Vagina (tissue), 2 donors: ENCODE results near the gene INHBC. TPM values are rescaled to one million over a fixed set of nuclear protein-coding genes. Genes with fewer than 3 reads are reported as not detected.

Experiments used
- DNase-seq, 2 donors: peaks; one replicate each; pipeline ENCODE4 v3.0.0-alpha.2; 2017; ENCODE audit errors: extremely low spot score in 2 of 2
- H3K27ac ChIP-seq: fragments of 200-600 bp; sonication (generic); one replicate; pipeline ENCODE4 v1.5.1; 2019
- H3K27me3 ChIP-seq: fragments of 200-600 bp; sonication (generic); one replicate; pipeline ENCODE4 v1.5.1; 2019
- H3K36me3 ChIP-seq, 2 donors: fragments of 200-600 bp; sonication (generic); one replicate each; pipeline ENCODE4 v1.5.1; 2017 to 2019
- H3K4me1 ChIP-seq: fragments of 200-600 bp; sonication (generic); one replicate; pipeline ENCODE4 v1.5.1; 2019
- H3K4me3 ChIP-seq, 2 donors: fragments of 200-600 bp; sonication (generic); 1 replicate in 1 of 2; 2 replicates in 1 of 2; pipeline ENCODE4 v1.5.1; 2016 to 2019
- H3K9me3 ChIP-seq: fragments of 200-600 bp; sonication (generic); one replicate; pipeline ENCODE4 v1.5.1; 2019
- CTCF ChIP-seq, 3 experiments: fragments of 450-650 bp in 2 of 3; fragments of 200-600 bp in 1 of 3; sonication (generic) in 1 of 3; IDR thresholded peaks; one replicate each; pipeline ENCODE4 v1.5.1; 2017 to 2019; ENCODE audit warnings: antibody characterized with exemption in 3 of 3, mild to moderate bottlenecking in 2 of 3, moderate library complexity in 2 of 3
- POLR2A ChIP-seq, 2 donors: fragments of 450-650 bp; IDR thresholded peaks; one replicate each; pipeline ENCODE4 v1.6.1; 2017; ENCODE audit warnings: antibody characterized with exemption in 2 of 2, mild to moderate bottlenecking in 2 of 2, moderate library complexity in 2 of 2
- POLR2AphosphoS5 ChIP-seq, 2 donors: sonication (generic); formaldehyde crosslinking; IDR thresholded peaks; one replicate each; pipeline ENCODE4 v1.9.0; 2017; ENCODE audit warnings: antibody characterized with exemption in 2 of 2, mild to moderate bottlenecking in 2 of 2, low read depth in 1 of 2; ENCODE audit not compliant: insufficient read depth in 1 of 2
- intact Hi-C: fragments of 100-400 bp; cut with DNase I; formaldehyde crosslinking; loops from one replicate; pipeline ENCODE4 v1.15.1; 2023
- small RNA-seq: library from RNA; depleted of rRNA; stranded (forward); fragments of <200 nt; gene quantifications from one replicate; pipeline ENCODE3, GENCODE V24; 2016
- total RNA-seq: library from RNA; depleted of rRNA; stranded (reverse); fragments of >200 nt; gene quantifications from one replicate; pipeline ENCODE4 v1.2.3, GENCODE V29; 2016

Gene INHBC
- total RNA-seq, 1 donor from 2014 or later = not detected

GRCh38 chr12:57497223-57498131, 62.9 kb downstream of the INHBC start:
- intact Hi-C loops = no loop called here
- no peak for DNase-seq
- Histone ChIP-seq H3K36me3 (peaks cover 0 to 63% of the 10 kb centered on the region in 2 donors), H3K27me3 (no peaks in the 10 kb centered on the region), H3K4me1 (no peaks in the 10 kb centered on the region), H3K27ac (no peak overlapping the region), H3K4me3 (no peak overlapping the region), H3K9me3 (no peaks in the 10 kb centered on the region)
- TF ChIP-seq POLR2AphosphoS5 (IDR thresholded peaks at IDR 0.05; ENCODE audit: insufficient read depth in 1 of 2, low read depth in 1 of 2) (no peak), POLR2A (IDR thresholded peaks at IDR 0.05) (no peak), CTCF (IDR thresholded peaks at IDR 0.05) (no peak)

- no peak for DNase-seq
- H3K4me3 ChIP-seq = no peak overlapping the region
- H3K36me3 ChIP-seq = peaks cover 0 to 67% of the 10 kb centered on the region in 2 donors
- H3K27ac ChIP-seq = no peak overlapping the region
- H3K9me3 ChIP-seq = no peaks in the 10 kb centered on the region
- intact Hi-C loops = no loop called here
- TF ChIP-seq POLR2AphosphoS5 (IDR thresholded peaks at IDR 0.05; ENCODE audit: insufficient read depth in 1 of 2, low read depth in 1 of 2) (no peak), CTCF (IDR thresholded peaks at IDR 0.05) (no peak), POLR2A (IDR thresholded peaks at IDR 0.05) (no peak)
- H3K4me1 ChIP-seq = no peaks in the 10 kb centered on the region
- H3K27me3 ChIP-seq = no peaks in the 10 kb centered on the region
Measured at GRCh38 chr12:57498132-57498502, 63.5 kb downstream of the INHBC start.

- intact Hi-C loops = no loop called here
- TF ChIP-seq POLR2AphosphoS5 (IDR thresholded peaks at IDR 0.05; ENCODE audit: insufficient read depth in 1 of 2, low read depth in 1 of 2) (no peak), POLR2A (IDR thresholded peaks at IDR 0.05) (no peak), CTCF (IDR thresholded peaks at IDR 0.05) (no peak)
- H3K27ac ChIP-seq = no peak overlapping the region
- DNase-seq = no peak
- peaks cover 0 to 71% of the 10 kb centered on the region in 2 donors for H3K36me3 ChIP-seq
- H3K4me1 ChIP-seq = no peaks in the 10 kb centered on the region
- H3K9me3 ChIP-seq = no peaks in the 10 kb centered on the region
- no peaks in the 10 kb centered on the region for H3K27me3 ChIP-seq
- H3K4me3 ChIP-seq = no peak overlapping the region
Measured at GRCh38 chr12:57498571-57498970, 64.0 kb downstream of the INHBC start.

GRCh38 chr12:57500213-57500612, 65.6 kb downstream of the INHBC start:
- DNase-seq = no peak
- TF ChIP-seq POLR2AphosphoS5 (IDR thresholded peaks at IDR 0.05; ENCODE audit: insufficient read depth in 1 of 2, low read depth in 1 of 2) (no peak), POLR2A (IDR thresholded peaks at IDR 0.05) (no peak), CTCF (IDR thresholded peaks at IDR 0.05) (no peak)
- Histone ChIP-seq H3K27ac (no peak overlapping the region), H3K4me1 (no peaks in the 10 kb centered on the region), H3K4me3 (no peak overlapping the region), H3K36me3 (peaks cover 0 to 81% of the 10 kb centered on the region in 2 donors), H3K27me3 (no peaks in the 10 kb centered on the region), H3K9me3 (no peaks in the 10 kb centered on the region)
- intact Hi-C loops = no loop called here

Small RNAs within 50 kb of the gene (small RNA-seq; reads per million reads assigned to genes)
- gene RNU6-879P = not detected

Other genes with a start within 250 kb of the INHBC start
- 3.2 TPM for gene NXPH4, start 218.0 kb upstream of the INHBC start, total RNA-seq
- gene SHMT2, start 205.1 kb upstream of the INHBC start, total RNA-seq = 54.0 TPM
- 0.74 TPM for gene STAC3, start 183.6 kb upstream of the INHBC start, total RNA-seq
- gene R3HDM2, start 3.7 kb upstream of the INHBC start, total RNA-seq = 44.2 TPM
- not detected for gene INHBE, start 20.5 kb downstream of the INHBC start, total RNA-seq
- 0.25 TPM for gene GLI1, start 25.0 kb downstream of the INHBC start, total RNA-seq
- 28.7 TPM for gene ARHGAP9, start 45.1 kb downstream of the INHBC start, total RNA-seq
- 71.2 TPM for gene MARS1, start 53.3 kb downstream of the INHBC start, total RNA-seq
- 25.0 TPM for gene DDIT3, start 85.7 kb downstream of the INHBC start, total RNA-seq
- 26.8 TPM for gene MBD6, start 88.0 kb downstream of the INHBC start, total RNA-seq
- gene DCTN2, start 112.4 kb downstream of the INHBC start, total RNA-seq = 131 TPM
- gene KIF5A, start 115.3 kb downstream of the INHBC start, total RNA-seq = 4.4 TPM
- 16.7 TPM for gene PIP4K2C, start 156.4 kb downstream of the INHBC start, total RNA-seq
- gene DTX3, start 170.0 kb downstream of the INHBC start, total RNA-seq = 22.1 TPM
- 28.7 TPM for gene ARHGEF25, start 176.7 kb downstream of the INHBC start, total RNA-seq
- gene B4GALNT1, start 198.4 kb downstream of the INHBC start, total RNA-seq = 7.6 TPM